ENCODE data around the gene CHRM4.

- TF ChIP-seq CTCF (IDR thresholded peaks at IDR 0.05; ENCODE audit: insufficient read depth, low read depth, low read length) (no peak), EZH2 (IDR thresholded peaks at IDR 0.05; ENCODE audit: insufficient read depth, low read length) (no peak)
These were observed 25.3 kb downstream of the CHRM4 start for GRCh38 chr11:46366260-46366659.
